Inflammatory macrophage treated with lipopolysaccharide for 1 hour (primary cell): ENCODE measurements around the gene CDC42EP3.
A peak's percentile ranks its signal among the peaks of the same experiment; 100 is the strongest.

Experiments
- DNase-seq, 2 donors: peaks; one replicate each; pipeline ENCODE4 v3.0.0-alpha.2; 2020 to 2022

CDC42EP3 gene

GRCh38 chr2:37683241-37683640 is 11.8 kb upstream of the CDC42EP3 start:
- DNase-seq: no peak

GRCh38 chr2:37682473-37682872 is 11.0 kb upstream of the CDC42EP3 start:
- DNase-seq: no peak

DNA sequence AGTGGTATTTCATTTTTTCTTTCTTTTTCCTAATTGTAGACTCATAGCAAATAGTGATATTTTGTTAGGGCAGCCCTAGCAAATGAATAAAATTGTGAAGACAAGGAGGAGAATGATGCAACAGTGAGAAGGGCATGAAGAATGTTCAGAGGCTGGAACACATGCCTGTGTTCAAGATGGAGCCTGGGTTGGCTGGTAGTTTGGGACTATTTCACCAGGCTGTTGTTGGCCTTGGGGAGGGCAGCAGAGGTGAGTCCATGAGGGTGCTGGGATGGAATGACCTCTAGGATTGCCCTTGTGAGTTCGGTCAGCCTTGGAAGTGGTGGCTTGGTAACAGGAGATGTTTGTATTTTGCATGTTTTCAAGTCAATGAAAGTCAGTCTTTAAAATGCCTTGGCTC is 10.1 kb upstream of the CDC42EP3 start:
- DNase-seq: no peak

GRCh38 chr2:37679072-37679695 is 7.7 kb upstream of the CDC42EP3 start:
- no peak for DNase-seq

GRCh38 chr2:37676274-37676673 is 4.8 kb upstream of the CDC42EP3 start:
- no peak for DNase-seq

DNA sequence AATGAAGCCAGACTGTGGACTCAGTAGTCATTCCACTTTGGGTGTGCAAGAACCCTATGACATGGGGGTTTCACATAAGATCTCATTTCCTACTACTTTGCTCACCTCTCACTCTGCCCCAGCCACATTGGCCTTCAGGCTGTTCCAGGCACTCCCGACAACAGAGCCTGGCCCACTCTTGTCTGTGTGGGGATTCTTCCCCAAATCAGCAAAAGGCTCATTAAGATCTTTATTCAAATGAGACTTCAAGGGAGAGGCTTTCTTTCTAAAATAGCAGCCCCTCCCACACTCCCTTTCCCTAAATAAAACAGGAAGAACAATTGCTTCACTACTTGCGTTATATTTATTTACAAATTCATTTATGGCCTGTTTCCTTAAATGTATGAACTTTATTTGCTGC is 3.5 kb upstream of the CDC42EP3 start:
- peak; percentile 80 to 90 for DNase-seq

DNA sequence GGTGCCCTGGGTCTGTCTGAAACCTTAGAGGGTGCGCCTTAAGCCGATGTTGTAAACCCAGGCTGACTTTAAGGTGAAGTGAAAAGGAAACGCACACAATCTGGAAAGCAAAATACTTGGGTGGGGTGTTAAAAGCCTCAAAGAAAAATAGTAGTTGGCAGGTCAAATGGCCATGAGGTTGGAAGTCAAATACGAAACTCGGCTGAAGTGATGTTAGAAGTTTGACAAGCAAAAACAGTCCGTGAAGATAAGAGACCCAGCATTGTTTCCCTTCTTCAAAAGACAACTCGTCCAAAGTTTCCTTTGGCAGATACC is 1.4 kb upstream of the CDC42EP3 start:
- no peak for DNase-seq

DNA sequence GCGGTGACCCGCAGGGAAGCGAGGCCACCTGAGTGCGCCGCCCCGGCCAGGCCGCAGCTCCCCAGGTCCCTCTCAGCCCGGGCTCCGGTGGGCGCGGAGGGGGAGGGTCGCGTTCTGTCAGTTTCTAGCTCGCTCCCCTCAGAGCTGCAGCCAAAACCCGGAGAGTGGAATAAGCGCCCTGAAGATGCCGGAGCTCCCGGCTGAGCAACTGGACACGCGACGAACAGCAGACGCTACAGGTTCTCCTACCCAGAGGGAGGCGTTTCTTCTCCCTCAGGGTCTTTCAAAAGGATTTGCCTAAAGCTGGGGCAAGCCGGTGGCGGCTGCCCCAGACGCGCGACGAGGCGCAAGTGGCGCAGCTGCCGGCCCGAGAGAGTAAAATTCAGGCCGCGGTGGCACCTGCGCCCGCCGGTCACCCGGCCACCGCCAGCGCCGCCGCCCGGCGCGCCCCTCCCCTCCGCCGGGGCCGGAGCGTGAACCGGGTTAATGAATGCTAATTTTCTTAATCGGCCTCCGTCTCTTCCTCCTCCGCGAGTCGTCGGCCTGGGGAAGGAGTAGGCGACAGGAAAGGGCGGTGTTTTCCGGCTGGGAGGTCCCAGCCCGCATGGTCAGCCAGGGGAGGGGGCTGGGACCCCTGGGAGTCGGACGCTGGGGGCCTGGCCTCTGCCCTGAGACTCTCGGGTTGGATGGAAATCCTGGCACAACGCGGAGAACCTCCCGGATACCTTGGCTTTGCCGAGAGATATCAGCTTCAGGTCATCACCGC is 845 bp upstream of the CDC42EP3 start:
- DNase-seq: peak; percentile 67 to 68

GRCh38 chr2:37671816-37672103 is 318 bp upstream of the CDC42EP3 start:
- DNase-seq: no peak

DNA sequence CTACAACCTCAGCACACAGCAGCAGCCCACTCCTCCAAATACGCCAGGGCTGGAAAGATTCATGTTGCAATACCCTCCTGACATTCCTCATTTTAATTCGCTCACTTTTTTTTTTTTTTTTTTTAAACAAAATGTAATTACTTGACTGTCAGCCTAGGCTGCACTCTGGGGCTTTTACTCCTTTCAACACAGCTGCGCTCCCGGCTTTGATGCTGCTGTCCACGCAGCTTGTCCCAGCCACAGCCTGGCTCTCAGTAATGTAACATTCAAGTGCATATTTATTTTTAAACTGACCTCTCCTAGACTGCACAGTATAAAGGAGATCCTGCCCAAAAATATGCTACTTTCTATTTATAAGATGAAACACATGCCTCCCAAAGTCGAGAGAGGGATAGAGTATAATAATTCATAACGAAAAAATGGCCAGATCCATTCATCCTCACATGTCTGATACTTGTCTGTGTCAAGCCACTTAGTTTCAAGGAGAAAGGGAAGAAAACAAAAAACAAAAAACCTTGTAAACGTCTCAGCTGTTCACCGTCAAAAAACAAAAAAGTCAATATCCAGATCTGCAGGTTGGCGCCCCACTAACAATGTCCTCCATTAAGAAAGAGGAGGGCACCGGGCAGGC is 949 bp downstream of the CDC42EP3 start:
- DNase-seq: no peak

DNA sequence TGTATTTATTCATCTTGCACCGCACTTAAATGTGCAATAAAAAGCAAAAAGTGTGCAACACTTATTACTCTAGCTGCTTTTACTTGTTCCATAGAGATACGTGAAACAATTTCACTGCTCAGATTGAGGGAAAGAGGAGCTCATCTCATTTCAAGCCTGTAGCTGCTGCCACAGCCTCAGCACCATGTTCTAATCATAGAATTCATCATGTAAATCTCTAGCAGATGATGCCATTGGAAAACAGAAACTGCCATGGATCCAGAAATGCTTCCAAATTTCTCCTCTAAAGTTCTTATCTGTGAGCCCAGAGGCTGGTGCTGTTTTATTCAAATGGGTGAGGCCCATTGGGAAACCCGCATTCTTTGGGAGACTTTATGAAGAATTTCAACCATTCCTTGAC is 2.0 kb downstream of the CDC42EP3 start:
- DNase-seq: no peak

DNA sequence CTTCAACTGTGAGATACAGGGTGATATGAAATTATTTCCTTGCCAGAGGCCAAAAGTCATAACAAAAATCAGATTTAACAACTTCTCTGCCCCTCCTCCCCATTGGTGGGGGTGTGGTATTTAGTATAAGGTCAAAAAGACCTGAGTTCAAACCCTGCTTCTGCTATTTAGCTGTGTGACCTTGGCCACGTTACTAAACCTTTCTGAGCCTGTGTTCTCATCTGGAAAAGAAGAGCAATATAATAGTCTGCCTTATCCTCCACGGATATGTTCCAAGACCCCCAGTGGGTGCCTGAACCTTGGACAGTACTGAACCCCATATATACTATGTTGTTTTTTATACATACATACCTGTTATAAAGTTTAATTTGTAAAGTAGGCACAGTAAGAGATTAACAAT is 3.7 kb downstream of the CDC42EP3 start:
- no peak for DNase-seq

DNA sequence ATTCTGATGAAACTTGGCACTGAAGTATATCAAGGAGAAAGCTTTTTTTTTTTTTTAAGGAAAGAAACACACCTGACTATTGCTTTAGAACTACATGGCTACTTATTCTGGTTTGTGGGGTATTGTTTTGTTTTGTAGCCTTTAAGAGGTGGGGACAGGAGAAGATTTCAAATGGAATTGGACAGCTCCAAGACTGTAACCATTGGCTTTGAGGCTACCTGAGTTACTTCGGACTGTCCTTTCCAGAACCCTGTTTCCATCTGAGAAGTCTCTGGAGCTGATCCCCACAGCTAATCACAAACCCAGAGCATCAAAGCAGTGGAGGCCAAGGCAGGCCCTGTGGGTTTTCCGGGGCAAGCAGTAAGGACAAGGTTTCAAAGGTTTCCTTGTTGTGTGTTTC is 4.7 kb downstream of the CDC42EP3 start:
- no peak for DNase-seq

GRCh38 chr2:37665604-37666362 is 5.7 kb downstream of the CDC42EP3 start:
- DNase-seq: peak; percentile 44 to 77

DNA sequence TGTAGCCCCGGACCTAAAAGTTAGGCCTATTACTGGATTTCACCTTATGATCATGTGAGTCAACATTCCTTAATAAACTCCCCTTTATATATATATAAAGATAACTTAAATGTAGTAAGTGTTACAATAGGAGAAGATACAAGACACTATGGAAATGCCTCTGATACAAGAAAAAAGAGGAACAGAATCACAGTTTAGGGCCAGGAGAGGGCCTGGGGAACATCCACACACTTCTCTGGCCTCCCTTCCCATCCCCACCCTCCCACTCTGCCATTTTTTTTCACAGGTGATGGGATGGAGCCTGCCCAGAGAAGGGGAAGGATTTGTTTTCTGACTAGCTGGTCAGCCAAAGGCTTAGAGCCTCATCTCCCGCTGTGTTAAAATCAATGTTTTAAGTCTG is 6.4 kb downstream of the CDC42EP3 start:
- peak in 1 of 2 donors; percentile 28 for DNase-seq

GRCh38 chr2:37664231-37664643 is 7.2 kb downstream of the CDC42EP3 start:
- DNase-seq: peak; percentile 70 to 84

DNA sequence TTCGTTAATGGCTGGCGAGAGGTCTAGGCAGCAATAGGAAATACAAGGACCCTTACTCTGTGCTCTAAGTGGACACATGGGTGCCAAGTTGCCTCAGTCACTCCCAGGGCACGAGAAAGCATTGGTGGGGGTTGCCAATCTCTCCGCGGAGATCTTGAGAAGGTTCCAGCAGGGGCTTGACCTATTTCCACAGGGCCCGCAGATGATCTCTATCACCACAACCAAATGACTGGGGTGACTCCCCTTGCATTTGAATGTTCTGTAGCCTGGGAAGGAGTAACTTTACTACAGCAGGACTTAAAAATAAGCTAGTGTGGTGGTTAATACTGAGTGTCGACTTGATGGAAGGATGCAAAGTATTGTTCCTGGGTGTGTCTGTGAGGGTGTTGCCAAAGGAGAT is 8.1 kb downstream of the CDC42EP3 start:
- DNase-seq: no peak

DNA sequence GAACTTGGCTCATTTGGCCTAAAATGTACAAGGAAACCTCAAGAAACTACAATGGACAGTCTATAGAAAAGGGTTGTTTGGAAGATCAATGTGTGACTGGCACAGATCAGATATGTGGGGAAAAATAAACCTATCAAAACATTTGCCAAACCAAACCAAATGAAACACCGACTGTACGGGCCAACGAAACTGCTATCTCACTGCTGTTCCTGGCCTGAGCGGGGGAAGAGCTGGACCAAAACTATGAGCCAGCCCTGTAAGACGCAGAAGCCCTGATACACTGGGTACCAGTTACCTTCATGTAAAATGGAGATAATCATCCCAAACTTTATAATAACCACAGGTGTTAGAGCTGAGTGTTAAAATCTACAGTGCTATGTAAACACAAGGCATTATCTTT is 11.7 kb downstream of the CDC42EP3 start:
- DNase-seq: no peak

GRCh38 chr2:37658682-37659081 is 12.8 kb downstream of the CDC42EP3 start:
- DNase-seq: no peak

DNA sequence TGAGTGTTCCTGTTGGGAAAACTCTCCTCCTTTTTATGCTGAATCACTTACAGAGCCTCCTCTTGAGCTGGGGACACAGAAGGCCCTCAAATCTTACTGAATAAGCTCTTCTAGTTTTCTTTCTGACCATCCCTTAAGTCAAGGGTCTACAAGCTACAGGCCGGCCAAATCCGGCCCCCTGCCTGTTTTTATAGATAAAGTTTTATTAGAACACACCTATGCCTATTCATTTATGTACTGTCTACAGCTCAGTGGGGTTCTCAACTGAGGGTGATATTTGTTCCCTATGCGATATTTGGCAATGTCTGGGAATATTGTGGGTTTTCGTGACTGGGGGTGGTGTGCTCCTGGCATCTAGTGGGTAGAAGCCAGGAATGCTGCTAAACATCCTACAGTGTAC is 14.0 kb downstream of the CDC42EP3 start:
- no peak for DNase-seq

DNA sequence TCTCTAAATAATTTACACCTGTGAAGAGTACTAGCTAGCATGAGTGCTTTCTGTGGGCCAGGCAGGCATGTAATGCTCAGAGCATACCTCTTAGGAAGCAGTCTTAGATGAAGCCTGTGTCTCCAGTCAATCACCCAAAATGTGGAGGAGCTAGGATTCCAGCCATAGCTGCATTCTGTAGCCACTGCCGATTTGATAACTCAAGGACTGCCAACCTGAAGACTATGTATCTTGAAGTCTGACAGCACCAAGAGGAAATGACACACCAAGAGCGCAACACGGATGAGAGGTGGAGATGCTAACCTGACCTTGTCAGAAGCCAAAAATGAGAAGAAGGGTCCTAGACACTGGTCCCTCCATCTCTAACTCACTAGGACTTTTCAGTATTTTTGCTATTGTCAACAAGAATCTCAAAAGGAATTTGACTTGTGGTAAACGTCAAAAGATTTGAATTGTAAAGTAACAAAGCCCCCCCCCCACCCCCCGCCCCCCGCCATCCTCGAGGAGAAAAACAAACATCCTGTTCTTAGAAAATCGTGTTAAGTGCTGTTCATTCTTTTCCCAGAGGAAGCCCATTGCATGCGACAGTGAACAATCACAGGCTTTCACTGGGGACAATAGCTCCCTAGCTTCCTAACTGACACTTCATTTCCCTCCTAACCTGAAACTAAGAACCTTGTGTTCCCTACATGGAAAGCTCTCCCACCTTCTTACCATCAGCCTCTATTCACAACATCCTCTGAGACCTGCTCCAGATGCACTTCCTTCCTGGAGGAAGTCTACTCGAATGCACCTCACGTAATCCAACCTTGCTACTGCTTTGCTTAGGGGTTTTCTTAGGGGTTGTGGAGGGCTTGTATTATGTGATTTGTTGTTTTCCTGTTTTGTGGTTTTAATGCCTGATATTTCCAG is 14.7 kb downstream of the CDC42EP3 start:
- DNase-seq: no peak

GRCh38 chr2:37654932-37655841 is 16.3 kb downstream of the CDC42EP3 start:
- DNase-seq: no peak
